Measurements from ENCODE around the gene MYL6B.

DNA sequence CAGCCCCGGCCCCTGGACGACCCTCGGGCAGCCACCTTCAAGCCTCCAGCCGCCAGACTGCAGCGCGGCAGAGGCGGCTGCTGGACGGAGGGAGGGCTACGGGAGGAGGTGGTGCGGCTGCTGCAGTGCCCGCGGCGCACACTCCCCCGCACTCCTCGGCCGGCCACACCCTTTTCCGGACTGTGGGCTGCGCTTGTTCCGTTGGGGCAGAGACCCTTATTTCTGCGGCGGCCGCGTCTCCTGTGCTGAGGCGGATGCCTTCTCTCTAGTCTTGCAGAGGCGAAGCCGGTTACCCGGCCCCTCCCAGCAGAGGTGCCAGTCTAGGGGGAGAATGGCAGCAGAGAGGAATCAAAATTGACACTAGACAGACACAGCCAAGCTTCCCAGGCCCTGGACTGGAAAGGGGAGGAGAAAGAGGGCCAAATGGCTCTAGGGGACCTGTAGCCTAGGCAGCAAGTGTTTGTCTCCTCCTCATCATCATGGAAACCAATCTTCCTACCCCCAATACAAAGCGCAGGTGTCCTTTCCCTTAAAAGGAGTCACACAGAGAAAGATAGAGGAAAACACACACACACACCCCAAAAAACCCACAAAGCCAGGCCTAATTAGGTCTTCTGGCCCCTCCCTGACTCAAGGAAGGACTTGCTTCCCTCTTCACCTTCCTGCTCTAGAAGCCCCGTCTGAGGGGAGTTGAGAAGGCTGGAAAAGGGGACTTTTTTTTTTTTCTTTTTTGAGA lies 23.0 kb upstream of the MYL6B start:
- TF ChIP-seq, protein P1, sequence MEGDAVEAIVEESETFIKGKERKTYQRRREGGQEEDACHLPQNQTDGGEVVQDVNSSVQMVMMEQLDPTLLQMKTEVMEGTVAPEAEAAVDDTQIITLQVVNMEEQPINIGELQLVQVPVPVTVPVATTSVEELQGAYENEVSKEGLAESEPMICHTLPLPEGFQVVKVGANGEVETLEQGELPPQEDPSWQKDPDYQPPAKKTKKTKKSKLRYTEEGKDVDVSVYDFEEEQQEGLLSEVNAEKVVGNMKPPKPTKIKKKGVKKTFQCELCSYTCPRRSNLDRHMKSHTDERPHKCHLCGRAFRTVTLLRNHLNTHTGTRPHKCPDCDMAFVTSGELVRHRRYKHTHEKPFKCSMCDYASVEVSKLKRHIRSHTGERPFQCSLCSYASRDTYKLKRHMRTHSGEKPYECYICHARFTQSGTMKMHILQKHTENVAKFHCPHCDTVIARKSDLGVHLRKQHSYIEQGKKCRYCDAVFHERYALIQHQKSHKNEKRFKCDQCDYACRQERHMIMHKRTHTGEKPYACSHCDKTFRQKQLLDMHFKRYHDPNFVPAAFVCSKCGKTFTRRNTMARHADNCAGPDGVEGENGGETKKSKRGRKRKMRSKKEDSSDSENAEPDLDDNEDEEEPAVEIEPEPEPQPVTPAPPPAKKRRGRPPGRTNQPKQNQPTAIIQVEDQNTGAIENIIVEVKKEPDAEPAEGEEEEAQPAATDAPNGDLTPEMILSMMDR (IDR thresholded peaks at IDR 0.05) = no peak
- no peak for TF ChIP-seq POLR2A (IDR thresholded peaks at IDR 0.05)

Data from breast epithelium (tissue), 3 donors.